Measurements from ENCODE around the gene PLTP.
A peak's percentile ranks its signal among the peaks of the same experiment; 100 is the strongest.

GRCh38 chr20:45909817-45910669, 1.9 kb downstream of the PLTP start:
- TF ChIP-seq SETDB1 (CRISPR knock-in tag; IDR thresholded peaks at IDR 0.05; ENCODE audit: borderline replicate concordance): no peak
- TF ChIP-seq ESRRA (CRISPR knock-in tag; IDR thresholded peaks at IDR 0.05; ENCODE audit: low read depth): peak; percentile 87
- no peak for TF ChIP-seq ZSCAN20 (CRISPR knock-in tag; IDR thresholded peaks at IDR 0.05; ENCODE audit: borderline replicate concordance)

Measured in HepG2 (cell line).